Stimulated activated CD4-positive, alpha-beta T cell treated with anti-CD3 and anti-CD28 coated beads, Interleukin-2, amount 100 ng/mL, for 48 hours (primary cell): Measurements from ENCODE around the gene FAM210B.
A peak's percentile ranks its signal among the peaks of the same experiment; 100 is the strongest.
"Not testable (repeated sequence)": the region's sequence is repeated elsewhere in the genome, so short reads cannot be mapped to it uniquely, and the experiment has no call there.

ENCODE experiments used
- DNase-seq, 2 donors: peaks; one replicate each; pipeline ENCODE4 v3.0.0-alpha.2; 2020

Gene FAM210B, protein sequence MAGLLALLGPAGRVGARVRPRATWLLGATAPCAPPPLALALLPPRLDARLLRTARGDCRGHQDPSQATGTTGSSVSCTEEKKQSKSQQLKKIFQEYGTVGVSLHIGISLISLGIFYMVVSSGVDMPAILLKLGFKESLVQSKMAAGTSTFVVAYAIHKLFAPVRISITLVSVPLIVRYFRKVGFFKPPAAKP

GRCh38 chr20:56358600-56359211, at the start of gene FAM210B:
Gene FAM210B, plus strand, starts transcription at chr20:56358974. Its CDS starts 32 bp downstream, at chr20:56359006.
- DNase-seq = peak; percentile 75 to 83

DNA sequence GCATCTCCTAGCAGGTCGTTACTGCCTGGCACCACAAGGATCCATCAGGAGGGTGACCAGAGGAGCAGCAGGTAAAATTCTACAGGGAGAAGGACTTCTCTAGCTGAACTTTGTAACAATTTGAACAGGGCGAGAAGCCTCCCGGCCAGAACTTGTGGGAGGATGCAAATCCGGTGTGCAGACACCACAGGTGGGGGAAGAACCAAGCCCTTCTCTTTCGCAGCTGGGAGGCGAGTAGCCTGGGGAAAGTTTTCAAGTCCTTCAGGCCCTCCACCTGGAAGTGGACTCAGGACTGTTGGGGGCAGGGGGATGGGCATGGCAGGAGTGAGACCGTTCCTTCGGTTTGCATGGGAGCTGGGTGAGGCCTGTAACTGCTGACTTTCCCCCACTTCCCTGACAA, 42.7 kb upstream of the FAM210B start:
- DNase-seq = no peak

DNA sequence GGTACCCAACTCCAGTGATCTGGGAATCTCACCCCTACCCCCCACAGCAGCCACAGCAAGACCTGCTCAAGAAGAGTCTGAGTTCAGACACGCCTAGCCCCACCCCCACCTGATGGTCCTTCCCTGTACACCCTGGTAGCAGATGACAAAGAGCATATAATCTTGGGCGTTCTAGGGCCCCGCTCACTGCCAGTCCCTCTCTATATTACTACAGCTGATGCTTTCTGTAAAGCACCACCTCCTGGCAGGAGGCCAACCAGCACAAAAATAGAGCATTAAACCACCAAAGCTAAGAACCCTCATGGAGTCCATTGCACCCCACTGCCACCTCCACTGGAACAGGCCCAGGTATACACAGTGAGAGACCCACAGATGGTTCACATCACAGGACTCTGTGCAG, 42.3 kb upstream of the FAM210B start:
- no peak for DNase-seq

DNA sequence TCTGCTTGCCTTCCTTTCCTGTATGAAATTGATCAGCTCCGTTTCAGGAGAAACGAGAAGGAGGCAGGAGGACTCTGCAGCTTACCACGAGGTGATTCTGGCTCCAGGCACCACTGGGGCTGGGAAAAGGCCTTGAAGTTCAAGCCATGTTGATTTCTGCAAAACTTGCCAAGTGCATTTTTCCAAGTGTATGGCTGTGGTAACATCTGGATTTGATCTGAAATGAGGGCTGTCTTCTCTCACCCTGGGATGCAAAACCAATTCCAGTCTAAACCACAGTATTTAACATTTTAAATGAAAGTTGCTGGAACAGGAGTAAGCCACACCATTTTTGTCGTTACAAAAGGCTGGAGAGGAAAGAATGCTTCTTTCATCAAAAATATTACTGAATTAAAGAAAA, 36.1 kb upstream of the FAM210B start:
- DNase-seq = no peak

- DNase-seq = no peak
Observed at GRCh38 chr20:56323206-56323605, 35.6 kb upstream of the FAM210B start.

GRCh38 chr20:56323656-56324055, 35.1 kb upstream of the FAM210B start:
- no peak for DNase-seq

- DNase-seq = no peak
Observed at GRCh38 chr20:56324806-56325205, 34.0 kb upstream of the FAM210B start.

DNA sequence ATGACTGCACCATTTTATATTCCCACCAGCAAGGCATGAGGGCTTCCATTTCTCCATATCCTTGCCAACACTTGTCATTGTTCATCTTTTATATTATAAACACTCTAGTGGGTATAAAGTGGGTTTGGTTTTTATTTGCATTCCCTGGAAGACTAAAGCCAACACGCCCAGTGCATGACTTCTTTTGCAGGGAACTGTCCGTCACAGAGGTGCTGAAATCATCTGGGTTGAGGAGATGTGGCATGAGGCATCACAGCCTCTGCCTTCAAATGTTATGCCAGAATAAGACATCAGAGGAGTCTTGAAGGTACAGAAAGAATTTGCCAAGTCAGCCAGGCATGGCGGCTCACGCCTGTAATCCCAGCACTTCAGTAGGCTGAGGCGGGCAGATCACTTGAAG, 29.9 kb upstream of the FAM210B start:
- DNase-seq = no peak

- DNase-seq = not testable (repeated sequence)
Observed at GRCh38 chr20:56336709-56337108, 22.1 kb upstream of the FAM210B start.

GRCh38 chr20:56342783-56343182, 16.0 kb upstream of the FAM210B start:
- no peak for DNase-seq

DNA sequence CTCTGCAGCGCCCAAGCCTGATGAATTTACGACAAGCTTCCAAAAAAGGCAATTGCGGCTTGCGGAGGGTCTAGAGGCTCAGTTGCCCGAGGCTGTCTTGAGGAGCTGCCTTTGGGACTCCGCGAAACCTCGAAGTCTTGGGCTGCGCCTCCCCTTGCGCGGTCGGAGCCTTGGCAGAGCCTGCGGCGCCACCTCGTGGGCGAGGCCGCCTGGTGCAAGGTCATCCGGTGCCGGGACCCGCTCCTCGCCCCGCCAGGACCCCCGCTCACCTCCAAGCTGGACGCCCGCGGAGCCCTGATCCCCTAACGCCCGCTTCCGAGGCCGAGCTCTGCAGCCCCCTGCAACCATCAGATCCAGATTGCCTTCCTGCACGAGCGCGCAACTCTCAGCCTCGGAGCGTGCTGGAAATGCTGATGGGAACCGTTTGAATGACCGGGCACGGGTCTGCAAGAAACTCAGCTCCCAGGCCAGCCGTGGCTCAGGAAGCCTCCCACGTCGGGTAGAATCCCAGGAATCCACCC, 14.9 kb upstream of the FAM210B start:
- DNase-seq = peak; percentile 39 to 55

DNA sequence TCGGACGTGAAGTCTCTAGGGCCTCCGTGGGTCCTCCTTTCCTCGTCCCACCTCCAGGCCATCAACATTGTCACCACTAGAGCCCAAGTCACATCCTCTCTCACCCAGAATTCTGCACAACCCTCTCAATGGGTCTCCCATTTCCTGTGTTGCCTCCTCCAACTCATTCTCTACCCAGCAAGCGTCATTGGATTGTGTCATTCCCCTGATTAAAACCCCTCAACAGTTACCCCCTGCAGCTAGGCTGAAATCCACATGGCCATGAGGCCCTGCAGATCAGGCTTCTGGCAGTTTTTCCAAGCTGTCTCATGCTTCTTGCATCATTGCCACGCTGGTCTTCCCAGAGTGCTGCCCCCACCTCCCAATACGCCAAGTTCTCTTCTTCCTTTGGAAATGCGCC, 12.9 kb upstream of the FAM210B start:
- DNase-seq = no peak

DNA sequence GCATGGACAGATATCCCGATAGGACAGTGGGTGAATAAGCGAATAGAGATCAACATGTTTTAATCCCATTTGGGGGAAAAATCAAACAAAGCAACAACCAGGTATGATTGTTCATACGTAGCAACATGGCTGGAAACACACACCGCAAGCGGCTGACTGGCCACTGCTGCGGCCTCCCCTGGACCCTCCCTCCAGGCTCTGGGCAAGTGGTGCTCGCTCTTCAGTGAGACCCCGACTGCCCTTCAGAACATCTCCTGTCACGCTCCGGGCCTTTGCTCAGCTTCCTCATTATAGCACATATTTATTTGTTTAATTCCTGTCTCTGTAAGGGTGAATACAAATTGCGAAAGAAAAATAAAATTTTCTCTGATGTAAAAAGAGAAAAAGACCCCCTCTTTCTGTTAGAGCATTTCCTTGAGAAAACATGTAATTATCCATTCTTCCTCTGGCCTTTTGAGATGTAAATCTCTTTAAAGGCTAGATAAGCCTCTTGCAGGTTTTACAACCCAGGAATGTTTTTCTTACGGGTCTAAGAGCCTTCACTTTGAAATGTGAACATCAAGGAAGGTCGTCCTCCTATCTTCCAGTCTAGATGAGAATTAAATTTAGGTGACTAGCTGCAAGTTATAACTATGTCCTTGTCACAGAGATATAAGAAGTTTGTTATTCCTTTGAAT, 11.0 kb upstream of the FAM210B start:
- no peak for DNase-seq

DNA sequence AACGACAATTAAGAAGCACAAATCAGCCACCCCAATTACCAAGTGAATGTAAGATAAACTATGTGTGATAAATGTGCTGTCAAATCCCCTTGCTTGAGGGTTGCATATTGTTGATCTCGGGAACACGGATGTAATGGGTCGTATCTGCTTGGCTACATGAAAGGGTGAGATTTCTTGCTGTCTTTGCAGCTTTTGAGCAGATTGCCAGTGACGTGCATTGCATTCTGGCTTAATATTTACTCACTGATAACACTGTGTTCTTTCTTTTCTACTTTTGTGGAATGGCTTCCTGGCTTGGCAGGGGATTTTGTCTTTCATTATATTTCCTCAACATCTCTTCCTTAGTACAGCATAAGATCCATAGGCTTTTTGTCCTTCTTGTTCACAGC, 10.5 kb upstream of the FAM210B start:
- DNase-seq = no peak

DNA sequence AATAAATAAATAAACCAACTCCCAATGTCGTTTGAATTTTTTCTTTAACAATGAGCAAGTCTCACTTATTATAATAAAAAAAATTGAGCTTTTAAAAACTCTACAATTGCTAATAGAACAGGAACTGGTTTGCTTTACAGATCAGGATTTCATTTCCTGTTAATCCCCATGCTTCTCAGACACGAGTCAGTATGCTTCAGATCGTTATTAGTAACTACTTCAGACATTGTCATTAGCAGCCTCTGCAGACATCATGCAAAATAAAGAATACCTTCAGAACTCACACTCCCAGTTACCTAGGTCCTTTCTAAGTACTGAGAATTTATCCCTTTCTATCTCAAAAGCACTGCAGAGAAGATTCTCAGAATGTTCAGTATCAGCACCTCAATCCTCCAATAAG, 10.0 kb upstream of the FAM210B start:
- no peak for DNase-seq

DNA sequence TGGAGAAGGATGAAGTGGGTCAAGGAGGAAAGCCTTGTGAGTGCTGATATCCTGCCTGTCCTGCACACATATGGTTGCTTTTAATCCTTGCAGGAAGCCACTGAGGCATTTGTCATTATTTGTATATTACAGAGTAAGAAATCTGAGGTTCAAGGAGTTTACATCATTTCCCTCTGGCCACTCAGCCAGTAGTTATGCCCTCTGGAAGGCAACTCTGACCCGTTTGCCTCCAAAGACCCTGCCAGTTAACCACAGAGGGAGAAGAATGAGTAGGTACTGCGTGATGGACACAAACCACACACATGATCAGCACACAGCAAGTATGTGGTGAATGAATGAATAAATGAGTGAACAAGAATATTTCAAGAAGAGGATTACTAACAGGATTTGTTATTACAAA, 7.9 kb upstream of the FAM210B start:
- DNase-seq = no peak

GRCh38 chr20:56352345-56353055, 6.3 kb upstream of the FAM210B start:
- no peak for DNase-seq

DNA sequence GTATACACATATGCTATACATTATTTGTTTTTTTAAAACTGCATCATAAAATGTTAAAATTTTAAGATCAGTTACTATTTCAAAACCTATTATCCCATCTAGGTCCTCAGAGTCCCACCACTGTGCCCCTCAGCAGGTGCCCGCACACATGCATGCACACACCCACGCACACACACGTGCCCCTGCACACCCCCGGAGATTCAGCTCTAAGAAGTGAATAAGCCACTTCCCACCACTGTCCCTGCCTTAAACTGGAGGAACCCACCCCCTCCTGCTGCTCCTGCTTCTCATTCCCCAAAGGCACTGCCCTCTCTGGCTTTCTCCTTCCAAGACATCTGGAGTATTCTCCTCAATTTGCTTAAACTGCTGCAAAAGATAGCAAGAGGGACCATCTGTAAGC, 5.4 kb upstream of the FAM210B start:
- no peak for DNase-seq

DNA sequence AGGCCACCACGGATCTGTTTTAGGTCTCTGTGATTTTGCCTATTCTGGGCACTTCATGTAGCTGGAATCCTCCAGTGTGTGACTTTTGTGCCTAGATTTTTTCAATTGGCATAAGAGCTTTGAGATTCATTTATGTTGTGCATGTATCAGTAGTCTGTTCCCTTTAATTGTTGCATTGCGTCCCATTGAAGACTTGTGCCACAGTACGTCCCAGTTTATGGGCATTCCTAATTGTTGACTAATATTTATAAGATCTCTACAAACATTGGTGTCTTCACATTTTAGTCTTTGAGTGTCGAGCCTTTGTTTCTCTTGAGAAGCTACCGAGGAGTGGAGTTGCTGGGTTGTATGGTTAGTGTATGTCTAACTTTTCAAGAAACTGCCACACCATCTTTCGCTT, 704 bp upstream of the FAM210B start:
- no peak for DNase-seq

GRCh38 chr20:56359212-56360132, 698 bp downstream of the FAM210B start:
- peak; percentile 16 to 21 for DNase-seq

DNA sequence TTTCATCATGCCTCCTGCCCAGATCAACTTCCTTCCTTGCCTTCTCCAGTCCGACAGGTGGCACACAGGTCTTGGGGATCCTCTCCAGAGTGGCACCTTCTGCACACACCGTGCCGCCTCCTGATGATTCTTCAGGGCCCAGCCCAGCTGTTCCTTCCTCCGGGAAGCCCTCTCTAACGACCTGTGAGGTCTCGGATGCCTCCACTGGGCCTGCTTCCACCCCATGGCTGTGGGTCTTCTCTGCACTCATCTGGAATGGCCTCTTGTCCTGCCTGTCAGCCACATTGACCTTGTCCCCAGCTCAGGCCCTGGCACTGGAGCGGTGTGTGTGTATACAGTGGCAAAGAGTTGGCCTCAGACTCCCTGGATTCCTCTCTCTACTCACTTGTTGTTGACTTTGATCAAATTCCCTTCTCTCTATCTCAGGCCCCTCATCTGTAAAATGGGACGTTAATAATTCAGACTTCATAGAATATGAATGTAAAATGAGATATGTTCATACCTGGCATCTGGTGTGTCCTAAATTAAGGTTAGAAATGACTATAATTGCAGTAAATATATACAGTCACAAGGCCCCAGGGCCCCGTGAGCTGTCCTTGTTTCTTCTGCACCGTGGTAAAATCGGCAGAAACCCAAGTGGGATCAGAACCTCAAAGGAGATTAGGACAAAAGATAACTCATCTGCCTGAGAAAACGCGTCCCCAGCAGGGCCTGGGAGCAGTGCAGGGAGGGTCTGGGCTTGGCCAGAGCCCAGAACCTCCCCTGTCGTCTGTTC, 1.5 kb downstream of the FAM210B start:
- no peak for DNase-seq

- no peak for DNase-seq
Observed at GRCh38 chr20:56360908-56361205, 2.1 kb downstream of the FAM210B start.
